IMR-90 (cell line): Measurements from ENCODE around the gene SV2C. TPM values are rescaled to one million over a fixed set of nuclear protein-coding genes. Genes with fewer than 3 reads are reported as not detected.

Experiments used
- ATAC-seq: fragments of 200-7000 bp; cut with Tn5 transposase; 2 replicates; pipeline ENCODE4 v1.9.1; 2020; ENCODE audit warnings: low read depth, mild to moderate bottlenecking, moderate library complexity
- BruUV-seq: library from RNA; stranded (reverse); fragments of 400-500 nt; replicated peaks from 2 replicates; lab custom pipeline; 2021; lab: Mats Ljungman, UMichigan
- CTCF ChIA-PET: fragments of 300-600 bp; formaldehyde crosslinking; extraction: SDS; loops from one replicate; lab custom pipeline; 2021; ENCODE audit warnings: antibody characterized with exemption; lab: Yijun Ruan, JAX
- POLR2A ChIA-PET: fragments of 300-600 bp; sonication (Branson Sonifier 250); formaldehyde crosslinking; loops from one replicate; lab custom pipeline; 2022; ENCODE audit warnings: antibody characterized with exemption; ENCODE audit not compliant: unreplicated experiment; lab: Charles Lee
- DNase-seq: peaks from one replicate; pipeline ENCODE4 v3.0.0; 2013
- H2AFZ ChIP-seq: replicated peaks from 2 replicates; pipeline ENCODE3; 2013; ENCODE audit warnings: low read length, mild to moderate bottlenecking; ENCODE audit not compliant: poor library complexity
- H2AK5ac ChIP-seq: 2 replicates; pipeline ENCODE4 v1.6.1; 2013; ENCODE audit warnings: low read depth, low read length, inconsistent platforms
- H2AK9ac ChIP-seq: replicated peaks from 2 replicates; pipeline ENCODE3; 2013; ENCODE audit warnings: mild to moderate bottlenecking, low read depth, low read length, moderate library complexity; ENCODE audit not compliant: poor library complexity
- H2BK120ac ChIP-seq: 2 replicates; pipeline ENCODE4 v1.6.1; 2013; ENCODE audit warnings: low read depth, low read length, inconsistent platforms
- H2BK15ac ChIP-seq: 3 replicates; pipeline ENCODE4 v1.6.1; 2013; ENCODE audit warnings: low read depth, low read length, inconsistent platforms
- H2BK20ac ChIP-seq: 2 replicates; pipeline ENCODE4 v1.6.1; 2013; ENCODE audit warnings: low read depth, mild to moderate bottlenecking, inconsistent platforms, low read length, moderate library complexity
- H2BK5ac ChIP-seq: 2 replicates; pipeline ENCODE4 v1.6.1; 2013; ENCODE audit warnings: mild to moderate bottlenecking, low read depth, low read length, inconsistent platforms; ENCODE audit not compliant: poor library complexity, severe bottlenecking
- H3K14ac ChIP-seq: replicated peaks from 2 replicates; pipeline ENCODE4 v1.6.1; 2013; ENCODE audit warnings: low read depth, low read length, inconsistent platforms
- H3K18ac ChIP-seq: 2 replicates; pipeline ENCODE4 v1.6.1; 2013; ENCODE audit warnings: low read depth, low read length, control low read depth
- H3K23ac ChIP-seq: 2 replicates; pipeline ENCODE4 v1.6.1; 2013; ENCODE audit warnings: low read depth, low read length, inconsistent platforms
- H3K27ac ChIP-seq: 2 replicates; pipeline ENCODE4 v1.5.1; 2013; ENCODE audit warnings: mild to moderate bottlenecking, control low read depth, low read length; ENCODE audit not compliant: insufficient read depth
- H3K27me3 ChIP-seq: 2 replicates; pipeline ENCODE4 v1.6.1; 2013; ENCODE audit warnings: low read length; ENCODE audit not compliant: control insufficient read depth, insufficient read depth
- H3K36me3 ChIP-seq: 2 replicates; pipeline ENCODE4 v1.6.1; 2013; ENCODE audit warnings: low read length, mixed read lengths; ENCODE audit not compliant: control insufficient read depth, insufficient read depth
- H3K4ac ChIP-seq: 2 replicates; pipeline ENCODE4 v1.6.1; 2013; ENCODE audit warnings: low read depth, low read length, inconsistent platforms
- H3K4me1 ChIP-seq: 2 replicates; pipeline ENCODE4 v1.6.1; 2013; ENCODE audit warnings: low read length, mixed read lengths; ENCODE audit not compliant: control insufficient read depth, insufficient read depth
- H3K4me2 ChIP-seq: 2 replicates; pipeline ENCODE4 v1.6.1; 2013; ENCODE audit warnings: low read depth, mild to moderate bottlenecking, control low read depth, low read length, moderate library complexity
- H3K4me3 ChIP-seq: 2 replicates; pipeline ENCODE4 v1.5.1; 2013; ENCODE audit warnings: low read depth, mild to moderate bottlenecking, control low read depth, low read length, moderate library complexity; ENCODE audit not compliant: insufficient read depth
- H3K56ac ChIP-seq: 2 replicates; pipeline ENCODE4 v1.6.1; 2013; ENCODE audit warnings: low read length, inconsistent platforms; ENCODE audit not compliant: insufficient read depth; ENCODE audit errors: extremely low read depth
- H3K79me1 ChIP-seq, 2 experiments: 2 replicates each; pipeline ENCODE4 v1.6.1; 2013; ENCODE audit warnings: low read length in 2 of 2, inconsistent platforms in 1 of 2, low read depth in 1 of 2
- H3K9ac ChIP-seq: 2 replicates; pipeline ENCODE4 v1.6.1; 2013; ENCODE audit warnings: low read depth, low read length, control low read depth
- H3K9me1 ChIP-seq: 2 replicates; pipeline ENCODE4 v1.6.1; 2013; ENCODE audit warnings: low read length, inconsistent platforms; ENCODE audit not compliant: insufficient read depth
- H3K9me3 ChIP-seq: 2 replicates; pipeline ENCODE4 v1.6.1; 2013; ENCODE audit warnings: low read length; ENCODE audit not compliant: control insufficient read depth, insufficient read depth
- H4K20me1 ChIP-seq: 2 replicates; pipeline ENCODE4 v1.6.1; 2013; ENCODE audit warnings: low read length, inconsistent platforms; ENCODE audit not compliant: insufficient read depth
- H4K5ac ChIP-seq: 2 replicates; pipeline ENCODE4 v1.6.1; 2013; ENCODE audit warnings: mild to moderate bottlenecking, low read depth, low read length, control low read depth
- H4K8ac ChIP-seq, 2 experiments: 2 replicates each; pipeline ENCODE4 v1.6.1; 2013; ENCODE audit warnings: low read depth in 2 of 2, low read length in 2 of 2, control low read depth in 1 of 2, inconsistent platforms in 1 of 2
- H4K91ac ChIP-seq: 2 replicates; pipeline ENCODE4 v1.6.1; 2013; ENCODE audit warnings: low read depth, low read length, inconsistent platforms; ENCODE audit not compliant: insufficient read depth
- BHLHE40 ChIP-seq: fragments of 150-350 bp; IDR thresholded peaks from 2 replicates; pipeline ENCODE4 v1.6.1; 2016; ENCODE audit warnings: mild to moderate bottlenecking, low read depth, low read length
- CEBPB ChIP-seq: IDR thresholded peaks from 2 replicates; pipeline ENCODE4 v1.6.1; 2012; ENCODE audit warnings: low read depth, low read length, improper control_type of control experiment
- CHD1 ChIP-seq: IDR thresholded peaks from 2 replicates; pipeline ENCODE4 v1.6.1; 2012; ENCODE audit warnings: low read depth, low read length, improper control_type of control experiment
- FOS ChIP-seq: fragments of 150-350 bp; IDR thresholded peaks from 2 replicates; pipeline ENCODE4 v1.6.1; 2016; ENCODE audit warnings: low read depth, low read length
- MAFK ChIP-seq: IDR thresholded peaks from 2 replicates; pipeline ENCODE4 v1.6.1; 2012; ENCODE audit warnings: low read depth, low read length, improper control_type of control experiment
- MAZ ChIP-seq: IDR thresholded peaks from 2 replicates; pipeline ENCODE4 v1.6.1; 2012; ENCODE audit warnings: low read depth, mild to moderate bottlenecking, low read length, improper control_type of control experiment, moderate library complexity, borderline replicate concordance
- MXI1 ChIP-seq: IDR thresholded peaks from 2 replicates; pipeline ENCODE4 v1.6.1; 2012; ENCODE audit warnings: low read depth, mild to moderate bottlenecking, low read length, moderate library complexity, borderline replicate concordance
- NFE2L2 ChIP-seq: fragments of 150-350 bp; IDR thresholded peaks from 2 replicates; pipeline ENCODE4 v1.6.1; 2016; ENCODE audit warnings: low read depth, mild to moderate bottlenecking, low read length
- POLR2A ChIP-seq: IDR thresholded peaks from 2 replicates; pipeline ENCODE4 v1.6.1; 2012; ENCODE audit warnings: mild to moderate bottlenecking, low read depth, low read length
- RAD21 ChIP-seq: IDR thresholded peaks from 2 replicates; pipeline ENCODE4 v1.6.1; 2012; ENCODE audit warnings: low read length, improper control_type of control experiment
- RCOR1 ChIP-seq: IDR thresholded peaks from 2 replicates; pipeline ENCODE4 v1.6.1; 2012; ENCODE audit warnings: mild to moderate bottlenecking, low read length, improper control_type of control experiment; ENCODE audit not compliant: insufficient replicate concordance
- SMC3 ChIP-seq: fragments of 150-350 bp; IDR thresholded peaks from 2 replicates; pipeline ENCODE4 v1.6.1; 2016; ENCODE audit warnings: low read depth, mild to moderate bottlenecking, antibody characterized with exemption, low read length, moderate library complexity
- WGBS, 2 experiments: methylation state at CpG; one replicate each; pipeline versions ENCODE4 v1.1.5 to v1.1.7; 2013; ENCODE audit warnings: missing lambda C conversion rate in 2 of 2; ENCODE audit not compliant: insufficient read length in 1 of 2; ENCODE audit errors: extremely low coverage in 2 of 2; 5-methylcytosine and 5-hydroxymethylcytosine counted together
- dilution Hi-C: fragments of 300-500 bp; cut with HindIII; formaldehyde crosslinking; loops from one replicate; pipeline ENCODE4 v1.14.3; 2018; ENCODE audit warnings: low sequenced_read_pairs; ENCODE audit not compliant: unreplicated experiment
- in situ Hi-C: fragments of 300-500 bp; cut with MboI; formaldehyde crosslinking; loops from 3 replicates; pipeline ENCODE4 v1.14.3; 2019; ENCODE audit warnings: low sequenced_read_pairs, inconsistent platforms, mixed read lengths
- intact Hi-C: fragments of 100-400 bp; cut with micrococcal nuclease; formaldehyde crosslinking; loops from 2 replicates; pipeline ENCODE4 v1.10.0; 2022
- polyA plus RNA-seq, 3 experiments: library from polyadenylated mRNA; depleted of rRNA; stranded (reverse); fragments of >200 nt; gene quantifications; 2 replicates each; pipeline ENCODE4 v1.2.3, GENCODE V29; 2012; ENCODE audit warnings: low replicate concordance in 1 of 3
- total RNA-seq: library from RNA; depleted of rRNA; stranded (reverse); fragments of >200 nt; gene quantifications from 2 replicates; pipeline ENCODE4 v1.2.3, GENCODE V29; 2012
- TF ChIP-seq, protein P1 (sequence below): fragments of 150-350 bp; IDR thresholded peaks from 2 replicates; pipeline ENCODE4 v1.6.1; 2016; ENCODE audit warnings: low read depth, mild to moderate bottlenecking, low read length, moderate library complexity, borderline replicate concordance
- TF ChIP-seq, protein P2 (sequence below): fragments of 150-350 bp; IDR thresholded peaks from 2 replicates; pipeline ENCODE4 v1.6.1; 2017; ENCODE audit warnings: mild to moderate bottlenecking, antibody characterized with exemption, low read length, low read depth
- TF ChIP-seq, protein P3 (sequence below): conservative IDR thresholded peaks from 2 replicates; pipeline ENCODE4 v1.5.1; 2012; ENCODE audit warnings: mild to moderate bottlenecking, low read depth, low read length, improper control_type of control experiment

Gene SV2C
- total and polyA plus RNA-seq, 2 of the 4 experiments (the other 2 are of a cell fraction): not detected

DNA sequence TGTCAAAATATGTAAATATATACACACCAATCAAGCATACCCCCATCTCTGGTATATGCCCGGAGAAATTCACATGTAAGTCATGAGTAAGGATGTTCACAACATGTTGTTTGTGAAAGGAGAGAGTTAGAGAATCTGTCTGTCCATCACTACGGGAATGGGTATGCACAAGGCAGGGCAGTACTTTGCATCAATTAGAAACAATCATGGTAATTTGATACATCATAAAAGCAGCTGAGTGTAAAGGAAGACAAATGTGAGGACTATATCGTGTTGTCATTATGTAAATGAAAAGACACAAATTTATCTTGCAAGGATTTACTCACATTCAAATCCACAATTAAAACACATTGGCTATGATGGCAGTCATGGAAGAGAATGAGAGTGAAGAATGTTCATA, 146.7 kb downstream of the SV2C start:
- no peak overlapping the region for H3K4me3 ChIP-seq
- no peaks in the 10 kb centered on the region for H3K4me1 ChIP-seq
- no peak overlapping the region for H3K4me2 ChIP-seq
- BruUV-seq: no TSS peak
- H4K91ac ChIP-seq: no peak overlapping the region
- no peak overlapping the region for H3K23ac ChIP-seq
- no peak overlapping the region for H2BK5ac ChIP-seq
- H2BK120ac ChIP-seq: no peak overlapping the region
- H3K79me1 ChIP-seq: no peaks in the 10 kb centered on the region
- no peak overlapping the region for H3K14ac ChIP-seq
- dilution Hi-C loops (no loop called here), intact Hi-C loops (no loop called here), in situ Hi-C loops (no loop called here)
- no peak overlapping the region for H2AK5ac ChIP-seq
- H3K4ac ChIP-seq: no peak overlapping the region
- ChIA-PET CTCF (no interaction called here), POLR2A (no interaction called here)
- H3K27ac ChIP-seq: no peak overlapping the region
- H3K18ac ChIP-seq: no peak overlapping the region
- H3K9ac ChIP-seq: no peak overlapping the region
- H2AFZ ChIP-seq: no peak overlapping the region
- no peak overlapping the region for H2BK15ac ChIP-seq
- H3K27me3 ChIP-seq: no peaks in the 10 kb centered on the region
- no peak overlapping the region for H4K5ac ChIP-seq
- no peaks in the 10 kb centered on the region for H3K9me3 ChIP-seq
- H3K36me3 ChIP-seq: no peaks in the 10 kb centered on the region
- no CpG with 5 or more reads among the region's 3 CpGs for WGBS, 2 experiments
- no peaks in the 10 kb centered on the region for H3K9me1 ChIP-seq
- TF ChIP-seq MAZ (no peak), FOS (no peak), CEBPB (no peak), MAFK (no peak), RCOR1 (no peak), BHLHE40 (no peak), POLR2A (no peak), MXI1 (no peak), RAD21 (no peak), NFE2L2 (no peak), SMC3 (no peak), CHD1 (no peak)
- TF ChIP-seq, protein P1, sequence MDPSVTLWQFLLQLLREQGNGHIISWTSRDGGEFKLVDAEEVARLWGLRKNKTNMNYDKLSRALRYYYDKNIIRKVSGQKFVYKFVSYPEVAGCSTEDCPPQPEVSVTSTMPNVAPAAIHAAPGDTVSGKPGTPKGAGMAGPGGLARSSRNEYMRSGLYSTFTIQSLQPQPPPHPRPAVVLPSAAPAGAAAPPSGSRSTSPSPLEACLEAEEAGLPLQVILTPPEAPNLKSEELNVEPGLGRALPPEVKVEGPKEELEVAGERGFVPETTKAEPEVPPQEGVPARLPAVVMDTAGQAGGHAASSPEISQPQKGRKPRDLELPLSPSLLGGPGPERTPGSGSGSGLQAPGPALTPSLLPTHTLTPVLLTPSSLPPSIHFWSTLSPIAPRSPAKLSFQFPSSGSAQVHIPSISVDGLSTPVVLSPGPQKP: no peak
- TF ChIP-seq, protein P2, sequence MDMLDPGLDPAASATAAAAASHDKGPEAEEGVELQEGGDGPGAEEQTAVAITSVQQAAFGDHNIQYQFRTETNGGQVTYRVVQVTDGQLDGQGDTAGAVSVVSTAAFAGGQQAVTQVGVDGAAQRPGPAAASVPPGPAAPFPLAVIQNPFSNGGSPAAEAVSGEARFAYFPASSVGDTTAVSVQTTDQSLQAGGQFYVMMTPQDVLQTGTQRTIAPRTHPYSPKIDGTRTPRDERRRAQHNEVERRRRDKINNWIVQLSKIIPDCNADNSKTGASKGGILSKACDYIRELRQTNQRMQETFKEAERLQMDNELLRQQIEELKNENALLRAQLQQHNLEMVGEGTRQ: no peak
- TF ChIP-seq, protein P3, sequence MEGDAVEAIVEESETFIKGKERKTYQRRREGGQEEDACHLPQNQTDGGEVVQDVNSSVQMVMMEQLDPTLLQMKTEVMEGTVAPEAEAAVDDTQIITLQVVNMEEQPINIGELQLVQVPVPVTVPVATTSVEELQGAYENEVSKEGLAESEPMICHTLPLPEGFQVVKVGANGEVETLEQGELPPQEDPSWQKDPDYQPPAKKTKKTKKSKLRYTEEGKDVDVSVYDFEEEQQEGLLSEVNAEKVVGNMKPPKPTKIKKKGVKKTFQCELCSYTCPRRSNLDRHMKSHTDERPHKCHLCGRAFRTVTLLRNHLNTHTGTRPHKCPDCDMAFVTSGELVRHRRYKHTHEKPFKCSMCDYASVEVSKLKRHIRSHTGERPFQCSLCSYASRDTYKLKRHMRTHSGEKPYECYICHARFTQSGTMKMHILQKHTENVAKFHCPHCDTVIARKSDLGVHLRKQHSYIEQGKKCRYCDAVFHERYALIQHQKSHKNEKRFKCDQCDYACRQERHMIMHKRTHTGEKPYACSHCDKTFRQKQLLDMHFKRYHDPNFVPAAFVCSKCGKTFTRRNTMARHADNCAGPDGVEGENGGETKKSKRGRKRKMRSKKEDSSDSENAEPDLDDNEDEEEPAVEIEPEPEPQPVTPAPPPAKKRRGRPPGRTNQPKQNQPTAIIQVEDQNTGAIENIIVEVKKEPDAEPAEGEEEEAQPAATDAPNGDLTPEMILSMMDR: no peak
- DNase-seq (no peak), ATAC-seq (no peak)
- no peak overlapping the region for H3K56ac ChIP-seq
- no peak overlapping the region for H2BK20ac ChIP-seq
- no peak overlapping the region for H4K8ac ChIP-seq
- no peaks in the 10 kb centered on the region for H4K20me1 ChIP-seq
- no peak overlapping the region for H2AK9ac ChIP-seq
